ENCODE data around the gene LKAAEAR1.
"Not testable (repeated sequence)": the region's sequence is repeated elsewhere in the genome, so short reads cannot be mapped to it uniquely, and the experiment has no call there.

DNA sequence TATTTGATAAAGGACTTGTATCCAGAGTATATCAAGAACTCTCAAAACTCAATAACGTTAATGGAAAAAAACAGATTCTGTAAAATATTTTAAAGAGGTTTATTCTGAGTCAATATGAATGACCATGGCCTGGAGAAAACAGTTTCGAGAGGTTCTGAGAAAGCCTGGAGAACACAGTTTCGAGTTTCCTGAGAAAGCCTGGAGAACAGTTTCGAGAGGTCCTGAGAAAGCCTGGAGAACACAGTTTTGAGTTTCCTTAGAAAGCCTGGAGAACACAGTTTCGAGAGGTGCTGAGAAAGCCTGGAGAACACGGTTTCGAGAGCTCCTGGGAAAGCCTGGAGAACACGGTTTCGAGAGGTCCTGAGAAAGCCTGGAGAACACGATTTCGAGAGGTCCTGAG is 38.7 kb upstream of the LKAAEAR1 start:
- TF ChIP-seq, protein P1, sequence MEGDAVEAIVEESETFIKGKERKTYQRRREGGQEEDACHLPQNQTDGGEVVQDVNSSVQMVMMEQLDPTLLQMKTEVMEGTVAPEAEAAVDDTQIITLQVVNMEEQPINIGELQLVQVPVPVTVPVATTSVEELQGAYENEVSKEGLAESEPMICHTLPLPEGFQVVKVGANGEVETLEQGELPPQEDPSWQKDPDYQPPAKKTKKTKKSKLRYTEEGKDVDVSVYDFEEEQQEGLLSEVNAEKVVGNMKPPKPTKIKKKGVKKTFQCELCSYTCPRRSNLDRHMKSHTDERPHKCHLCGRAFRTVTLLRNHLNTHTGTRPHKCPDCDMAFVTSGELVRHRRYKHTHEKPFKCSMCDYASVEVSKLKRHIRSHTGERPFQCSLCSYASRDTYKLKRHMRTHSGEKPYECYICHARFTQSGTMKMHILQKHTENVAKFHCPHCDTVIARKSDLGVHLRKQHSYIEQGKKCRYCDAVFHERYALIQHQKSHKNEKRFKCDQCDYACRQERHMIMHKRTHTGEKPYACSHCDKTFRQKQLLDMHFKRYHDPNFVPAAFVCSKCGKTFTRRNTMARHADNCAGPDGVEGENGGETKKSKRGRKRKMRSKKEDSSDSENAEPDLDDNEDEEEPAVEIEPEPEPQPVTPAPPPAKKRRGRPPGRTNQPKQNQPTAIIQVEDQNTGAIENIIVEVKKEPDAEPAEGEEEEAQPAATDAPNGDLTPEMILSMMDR (IDR thresholded peaks at IDR 0.05; ENCODE audit: low read depth, low read length) = not testable (repeated sequence)
- not testable (repeated sequence) for TF ChIP-seq EZH2phosphoT487 (IDR thresholded peaks at IDR 0.05; ENCODE audit: low read depth)

Data from OCI-LY3 (cell line).